HEK293 (cell line): Measurements from ENCODE around the gene COG1.

Source experiments
- CTCF ChIA-PET: fragments of 350-600 bp; formaldehyde crosslinking; extraction: SDS; loops from one replicate; lab custom pipeline; 2021; ENCODE audit warnings: antibody characterized with exemption; lab: Yijun Ruan, JAX
- POLR2A ChIA-PET: fragments of 300-600 bp; formaldehyde crosslinking; extraction: SDS; loops from one replicate; lab custom pipeline; 2020; ENCODE audit warnings: antibody characterized with exemption, inconsistent platforms; lab: Yijun Ruan, JAX
- H3K27ac ChIP-seq: fragments of 200-500 bp; sonication (Bioruptor generic); 2 replicates; pipeline ENCODE4 v1.5.1; 2014; ENCODE audit warnings: low read depth, low read length, control low read depth, inconsistent platforms; ENCODE audit errors: extremely low read depth
- H3K36me3 ChIP-seq, 2 experiments: fragments of 200-500 bp in 1 of 2; sonication (Bioruptor generic) in 1 of 2; 1 replicate in 1 of 2; 2 replicates in 1 of 2; pipeline ENCODE4 v1.5.1; 2014 to 2017; ENCODE audit warnings: inconsistent platforms in 2 of 2, low read length in 2 of 2; ENCODE audit not compliant: control insufficient read depth in 2 of 2, insufficient read depth in 1 of 2
- H3K4me1 ChIP-seq: fragments of 200-500 bp; sonication (Bioruptor generic); 2 replicates; pipeline ENCODE4 v1.5.1; 2014; ENCODE audit warnings: mild to moderate bottlenecking, low read length, inconsistent platforms; ENCODE audit not compliant: control insufficient read depth, insufficient read depth
- H3K4me3 ChIP-seq: 2 replicates; pipeline ENCODE4 v1.5.1; 2011; ENCODE audit warnings: low read depth, mild to moderate bottlenecking, control low read depth, low read length, moderate library complexity
- H3K9me3 ChIP-seq: fragments of 200-500 bp; sonication (Bioruptor generic); 2 replicates; pipeline ENCODE4 v1.5.1; 2014; ENCODE audit warnings: low read depth, low read length, inconsistent platforms; ENCODE audit not compliant: control insufficient read depth, insufficient read depth
- BCL11B ChIP-seq: fragments of 450-650 bp; formaldehyde crosslinking; IDR thresholded peaks from 2 replicates; pipeline ENCODE4 v1.5.1; 2016; ENCODE audit warnings: low read depth, missing biosample characterization, missing genetic modification characterization
- GLIS1 ChIP-seq: fragments of 450-650 bp; formaldehyde crosslinking; IDR thresholded peaks from 2 replicates; pipeline ENCODE4 v1.5.1; 2016; ENCODE audit warnings: missing biosample characterization, missing genetic modification characterization
- GLIS2 ChIP-seq: fragments of 450-650 bp; formaldehyde crosslinking; IDR thresholded peaks from 2 replicates; pipeline ENCODE4 v1.5.1; 2016; ENCODE audit warnings: missing biosample characterization, missing genetic modification characterization
- OSR2 ChIP-seq: fragments of 450-650 bp; formaldehyde crosslinking; IDR thresholded peaks from 2 replicates; pipeline ENCODE4 v1.5.1; 2016; ENCODE audit warnings: missing biosample characterization, missing genetic modification characterization
- PRDM1 ChIP-seq: fragments of 450-650 bp; formaldehyde crosslinking; IDR thresholded peaks from 2 replicates; pipeline ENCODE4; 2016; ENCODE audit warnings: missing biosample characterization, missing genetic modification characterization
- SALL2 ChIP-seq: fragments of 450-650 bp; formaldehyde crosslinking; IDR thresholded peaks from 2 replicates; pipeline ENCODE4 v1.5.0; 2017; ENCODE audit warnings: missing biosample characterization, mild to moderate bottlenecking, missing genetic modification characterization, borderline replicate concordance
- YY1 ChIP-seq: fragments of 450-650 bp; formaldehyde crosslinking; IDR thresholded peaks from 2 replicates; pipeline ENCODE4 v1.5.1; 2018; ENCODE audit warnings: missing biosample characterization, missing genetic modification characterization
- ZBTB8A ChIP-seq: fragments of 450-650 bp; formaldehyde crosslinking; IDR thresholded peaks from 2 replicates; pipeline ENCODE4 v1.5.1; 2016; ENCODE audit warnings: missing biosample characterization, missing genetic modification characterization
- ZNF16 ChIP-seq: fragments of 450-650 bp; formaldehyde crosslinking; IDR thresholded peaks from 2 replicates; pipeline ENCODE4 v1.5.1; 2016; ENCODE audit warnings: low read depth, missing biosample characterization, missing genetic modification characterization
- ZNF174 ChIP-seq: fragments of 450-650 bp; formaldehyde crosslinking; IDR thresholded peaks from 2 replicates; pipeline ENCODE4 v1.5.0; 2017; ENCODE audit warnings: missing biosample characterization, mild to moderate bottlenecking, missing genetic modification characterization
- ZNF274 ChIP-seq, 2 experiments: fragments of 200-500 bp in 1 of 2; fragments of 450-650 bp in 1 of 2; sonication (Bioruptor generic) in 1 of 2; formaldehyde crosslinking in 1 of 2; IDR thresholded peaks; 2 replicates each; pipeline versions ENCODE4 v1.5.1 to v1.6.1; 2014 to 2016; ENCODE audit warnings: borderline replicate concordance in 1 of 2, inconsistent platforms in 1 of 2, low read length in 1 of 2, missing biosample characterization in 1 of 2, missing genetic modification characterization in 1 of 2
- ZNF311 ChIP-seq: fragments of 450-650 bp; formaldehyde crosslinking; IDR thresholded peaks from 2 replicates; pipeline ENCODE4 v1.5.1; 2017; ENCODE audit warnings: missing biosample characterization, missing genetic modification characterization, borderline replicate concordance
- ZNF521 ChIP-seq: fragments of 450-650 bp; formaldehyde crosslinking; IDR thresholded peaks from 2 replicates; pipeline ENCODE4 v1.5.1; 2017; ENCODE audit warnings: missing biosample characterization, mild to moderate bottlenecking, missing genetic modification characterization
- ZNF530 ChIP-seq: fragments of 450-650 bp; formaldehyde crosslinking; IDR thresholded peaks from 2 replicates; pipeline ENCODE4 v1.5.1; 2016; ENCODE audit warnings: low read depth, missing biosample characterization, missing genetic modification characterization
- ZNF544 ChIP-seq: fragments of 450-650 bp; formaldehyde crosslinking; IDR thresholded peaks from 2 replicates; pipeline ENCODE4 v1.5.0; 2017; ENCODE audit warnings: missing biosample characterization, missing genetic modification characterization
- ZNF548 ChIP-seq: fragments of 450-650 bp; formaldehyde crosslinking; IDR thresholded peaks from 2 replicates; pipeline ENCODE4 v1.5.1; 2016; ENCODE audit warnings: missing biosample characterization, missing genetic modification characterization
- ZNF561 ChIP-seq: fragments of 450-650 bp; IDR thresholded peaks from 2 replicates; pipeline ENCODE4 v1.5.1; 2018; ENCODE audit warnings: missing biosample characterization, missing genetic modification characterization, borderline replicate concordance
- ZNF571 ChIP-seq: fragments of 450-650 bp; formaldehyde crosslinking; IDR thresholded peaks from 2 replicates; pipeline ENCODE4 v1.5.0; 2017; ENCODE audit warnings: missing biosample characterization, missing genetic modification characterization
- ZNF621 ChIP-seq: fragments of 450-650 bp; formaldehyde crosslinking; IDR thresholded peaks from 2 replicates; pipeline ENCODE4 v1.5.1; 2017; ENCODE audit warnings: missing biosample characterization, missing genetic modification characterization
- ZNF660 ChIP-seq: fragments of 450-650 bp; IDR thresholded peaks from 2 replicates; pipeline ENCODE4 v1.5.1; 2018; ENCODE audit warnings: missing biosample characterization, mild to moderate bottlenecking, missing genetic modification characterization
- ZNF677 ChIP-seq: fragments of 450-650 bp; IDR thresholded peaks from 2 replicates; pipeline ENCODE4 v1.5.0; 2018; ENCODE audit warnings: missing biosample characterization, mild to moderate bottlenecking, missing genetic modification characterization, moderate library complexity
- ZNF843 ChIP-seq: fragments of 450-650 bp; formaldehyde crosslinking; IDR thresholded peaks from 2 replicates; pipeline ENCODE4 v1.5.1; 2016; ENCODE audit warnings: missing biosample characterization, missing genetic modification characterization
- ZSCAN23 ChIP-seq: fragments of 450-650 bp; formaldehyde crosslinking; IDR thresholded peaks from 2 replicates; pipeline ENCODE4 v1.5.1; 2016; ENCODE audit warnings: missing biosample characterization, missing genetic modification characterization
- ZXDB ChIP-seq: fragments of 450-650 bp; formaldehyde crosslinking; IDR thresholded peaks from 2 replicates; pipeline ENCODE4 v1.5.1; 2016; ENCODE audit warnings: missing biosample characterization, missing genetic modification characterization
- TF ChIP-seq, protein P1 (sequence below): fragments of 450-650 bp; formaldehyde crosslinking; IDR thresholded peaks from 2 replicates; pipeline ENCODE4 v1.5.1; 2017; ENCODE audit warnings: missing biosample characterization, missing genetic modification characterization
- TF ChIP-seq, protein P2 (sequence below): fragments of 450-650 bp; formaldehyde crosslinking; IDR thresholded peaks from 2 replicates; pipeline ENCODE4 v1.5.1; 2016; ENCODE audit warnings: missing biosample characterization, missing genetic modification characterization
- TF ChIP-seq, protein P3 (sequence below): fragments of 450-650 bp; formaldehyde crosslinking; IDR thresholded peaks from 2 replicates; pipeline ENCODE4 v1.5.1; 2017; ENCODE audit warnings: missing biosample characterization, missing genetic modification characterization
- TF ChIP-seq, protein P4 (sequence below): fragments of 450-650 bp; IDR thresholded peaks from 2 replicates; pipeline ENCODE4 v1.5.1; 2018; ENCODE audit warnings: missing biosample characterization, mild to moderate bottlenecking, missing genetic modification characterization
- TF ChIP-seq, protein P5 (sequence below): fragments of 450-650 bp; formaldehyde crosslinking; IDR thresholded peaks from 2 replicates; pipeline ENCODE4 v1.5.1; 2016; ENCODE audit warnings: missing biosample characterization, missing genetic modification characterization, low read depth

The COG1 gene

DNA sequence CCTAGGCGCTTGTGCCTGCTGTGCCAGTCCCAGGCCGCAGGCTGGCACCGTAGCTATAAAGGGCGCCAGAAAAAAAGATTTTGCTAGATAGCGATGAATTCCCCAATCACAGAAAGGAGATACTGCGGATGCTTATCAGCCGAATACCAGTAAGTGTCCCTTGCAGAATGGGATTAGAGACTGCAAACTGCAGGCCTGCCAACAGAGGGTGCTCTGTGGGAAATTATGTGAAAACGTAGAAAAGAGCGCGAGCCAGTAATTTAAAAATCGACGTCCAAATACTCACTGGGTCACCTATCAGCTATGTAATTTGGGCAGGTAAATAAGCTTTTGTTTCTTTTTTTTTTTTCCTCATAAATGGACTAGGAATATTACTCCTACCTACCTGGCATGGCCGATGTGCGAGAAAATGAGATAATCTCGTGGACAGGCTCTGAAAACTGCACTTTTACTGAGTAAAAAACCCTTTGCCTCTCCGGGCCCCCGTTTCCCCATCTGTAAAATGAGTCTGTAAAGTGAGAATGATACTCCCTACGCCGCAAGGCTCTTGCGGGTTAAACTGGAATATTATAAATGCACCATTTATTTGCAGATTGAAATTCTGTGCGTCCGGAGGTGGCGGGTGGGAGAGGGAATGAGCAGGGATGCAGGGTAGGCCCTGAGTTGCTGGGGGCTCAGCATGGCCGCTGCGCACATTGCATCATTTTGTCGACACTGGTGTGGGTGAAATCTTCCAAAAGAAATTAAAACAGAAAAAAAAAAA, 1.2 kb upstream of the COG1 start (continued):
- TF ChIP-seq, protein P1, sequence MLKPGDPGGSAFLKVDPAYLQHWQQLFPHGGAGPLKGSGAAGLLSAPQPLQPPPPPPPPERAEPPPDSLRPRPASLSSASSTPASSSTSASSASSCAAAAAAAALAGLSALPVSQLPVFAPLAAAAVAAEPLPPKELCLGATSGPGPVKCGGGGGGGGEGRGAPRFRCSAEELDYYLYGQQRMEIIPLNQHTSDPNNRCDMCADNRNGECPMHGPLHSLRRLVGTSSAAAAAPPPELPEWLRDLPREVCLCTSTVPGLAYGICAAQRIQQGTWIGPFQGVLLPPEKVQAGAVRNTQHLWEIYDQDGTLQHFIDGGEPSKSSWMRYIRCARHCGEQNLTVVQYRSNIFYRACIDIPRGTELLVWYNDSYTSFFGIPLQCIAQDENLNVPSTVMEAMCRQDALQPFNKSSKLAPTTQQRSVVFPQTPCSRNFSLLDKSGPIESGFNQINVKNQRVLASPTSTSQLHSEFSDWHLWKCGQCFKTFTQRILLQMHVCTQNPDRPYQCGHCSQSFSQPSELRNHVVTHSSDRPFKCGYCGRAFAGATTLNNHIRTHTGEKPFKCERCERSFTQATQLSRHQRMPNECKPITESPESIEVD (tag by site-specific recombination), result no peak
- TF ChIP-seq OSR2 (no peak), SALL2 (no peak), YY1 (tag by site-specific recombination) (peak; percentile 62; the same call in 1 of the 2 replicates), ZNF16 (tag by site-specific recombination) (no peak), PRDM1 (tag by site-specific recombination) (0 out of 2 replicates have a peak, but pooled peaks have one; percentile 13), ZNF174 (tag by site-specific recombination) (no peak), ZNF677 (no peak), ZNF843 (tag by site-specific recombination) (0 out of 2 replicates have a peak, but pooled peaks have one; percentile 5), BCL11B (tag by site-specific recombination) (no peak), ZNF544 (tag by site-specific recombination) (no peak), ZNF274 (IDR thresholded peaks at IDR 0.05; ENCODE audit: low read length) (no peak), ZNF274 (tag by site-specific recombination; IDR thresholded peaks at IDR 0.05; ENCODE audit: borderline replicate concordance) (no peak), ZNF311 (no peak), ZNF561 (no peak), ZNF621 (tag by site-specific recombination) (no peak)
- TF ChIP-seq, protein P2, sequence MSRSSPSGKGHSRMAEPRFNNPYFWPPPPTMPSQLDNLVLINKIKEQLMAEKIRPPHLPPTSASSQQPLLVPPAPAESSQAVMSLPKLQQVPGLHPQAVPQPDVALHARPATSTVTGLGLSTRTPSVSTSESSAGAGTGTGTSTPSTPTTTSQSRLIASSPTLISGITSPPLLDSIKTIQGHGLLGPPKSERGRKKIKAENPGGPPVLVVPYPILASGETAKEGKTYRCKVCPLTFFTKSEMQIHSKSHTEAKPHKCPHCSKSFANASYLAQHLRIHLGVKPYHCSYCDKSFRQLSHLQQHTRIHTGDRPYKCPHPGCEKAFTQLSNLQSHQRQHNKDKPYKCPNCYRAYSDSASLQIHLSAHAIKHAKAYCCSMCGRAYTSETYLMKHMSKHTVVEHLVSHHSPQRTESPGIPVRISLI (tag by site-specific recombination), result no peak

DNA sequence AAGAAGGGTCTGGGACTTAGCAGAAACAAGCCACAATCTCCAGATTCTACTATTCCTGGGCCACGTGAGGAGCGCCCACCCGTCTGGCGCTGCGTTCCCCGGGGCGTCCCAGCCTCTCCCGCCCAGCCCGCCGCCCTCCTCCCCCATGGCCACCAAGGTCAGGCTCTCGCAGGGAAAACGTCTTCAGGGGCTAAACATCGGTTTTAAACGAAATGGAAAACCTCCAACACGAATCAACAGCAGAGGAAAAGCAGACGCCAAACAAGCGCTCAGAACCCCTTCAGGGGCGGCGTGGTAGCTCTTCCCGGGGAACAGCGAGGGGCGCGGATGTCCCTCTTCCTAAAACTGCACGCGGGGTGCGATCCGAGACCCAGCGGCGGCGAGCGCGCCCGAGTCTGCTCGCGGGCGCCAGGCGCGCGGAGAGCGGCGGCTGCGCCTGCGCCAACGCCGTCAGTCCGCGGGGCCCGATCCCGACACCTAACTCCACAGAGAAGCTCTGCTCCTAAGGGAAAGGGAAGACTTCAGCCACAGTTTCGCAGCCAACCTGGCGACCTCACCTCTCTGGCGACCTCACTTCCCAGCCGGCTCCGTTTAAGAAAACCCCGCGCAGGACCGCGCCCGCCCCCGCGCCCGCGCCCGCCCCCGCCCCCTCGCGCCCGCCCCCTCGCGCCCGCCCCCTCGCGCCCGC, 505 bp upstream of the COG1 start:
- H3K4me1 ChIP-seq, result peaks cover 5% of the 10 kb centered on the region; the same call in 1 of the 2 replicates
- peaks cover 11 to 15% of the 10 kb centered on the region in 2 experiments for H3K36me3 ChIP-seq
- peak overlapping the region; percentile 75 for H3K4me3 ChIP-seq
- CTCF ChIA-PET, result interaction anchor here (0.6 to 9.5 kb wide), 23 partner anchors 9 to 635 kb away, joined by 3 to 206 read pairs (median 4); a partner anchor contains a TSS
- H3K27ac ChIP-seq, result peak overlapping the region; percentile 98
- H3K9me3 ChIP-seq, result no peaks in the 10 kb centered on the region
- POLR2A ChIA-PET, result interaction anchor here (1.0 to 4.5 kb wide), 5 partner anchors 27 to 452 kb away, joined by 3 to 23 read pairs (median 4); partner anchors contain the start of genes SDK2 and SSTR2
- TF ChIP-seq GLIS2 (tag by site-specific recombination), result peak; percentile 27; the same call in 1 of the 2 replicates
- 0 out of 2 replicates have a peak, but pooled peaks have one; percentile 2 for TF ChIP-seq ZNF843 (tag by site-specific recombination)
- peak; percentile 5; the same call in 1 of the 2 replicates for TF ChIP-seq ZXDB (tag by site-specific recombination)
- no peak for TF ChIP-seq ZNF521 (tag by site-specific recombination)
- TF ChIP-seq GLIS1 (tag by site-specific recombination), result 0 out of 2 replicates have a peak, but pooled peaks have one; percentile 11
- TF ChIP-seq ZNF548, result no peak
- TF ChIP-seq ZNF561, result 0 out of 2 replicates have a peak, but pooled peaks have one; percentile 16
- no peak for TF ChIP-seq ZNF571 (tag by site-specific recombination)
- TF ChIP-seq, protein P3, sequence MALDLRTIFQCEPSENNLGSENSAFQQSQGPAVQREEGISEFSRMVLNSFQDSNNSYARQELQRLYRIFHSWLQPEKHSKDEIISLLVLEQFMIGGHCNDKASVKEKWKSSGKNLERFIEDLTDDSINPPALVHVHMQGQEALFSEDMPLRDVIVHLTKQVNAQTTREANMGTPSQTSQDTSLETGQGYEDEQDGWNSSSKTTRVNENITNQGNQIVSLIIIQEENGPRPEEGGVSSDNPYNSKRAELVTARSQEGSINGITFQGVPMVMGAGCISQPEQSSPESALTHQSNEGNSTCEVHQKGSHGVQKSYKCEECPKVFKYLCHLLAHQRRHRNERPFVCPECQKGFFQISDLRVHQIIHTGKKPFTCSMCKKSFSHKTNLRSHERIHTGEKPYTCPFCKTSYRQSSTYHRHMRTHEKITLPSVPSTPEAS (tag by site-specific recombination), result no peak
- TF ChIP-seq, protein P4, sequence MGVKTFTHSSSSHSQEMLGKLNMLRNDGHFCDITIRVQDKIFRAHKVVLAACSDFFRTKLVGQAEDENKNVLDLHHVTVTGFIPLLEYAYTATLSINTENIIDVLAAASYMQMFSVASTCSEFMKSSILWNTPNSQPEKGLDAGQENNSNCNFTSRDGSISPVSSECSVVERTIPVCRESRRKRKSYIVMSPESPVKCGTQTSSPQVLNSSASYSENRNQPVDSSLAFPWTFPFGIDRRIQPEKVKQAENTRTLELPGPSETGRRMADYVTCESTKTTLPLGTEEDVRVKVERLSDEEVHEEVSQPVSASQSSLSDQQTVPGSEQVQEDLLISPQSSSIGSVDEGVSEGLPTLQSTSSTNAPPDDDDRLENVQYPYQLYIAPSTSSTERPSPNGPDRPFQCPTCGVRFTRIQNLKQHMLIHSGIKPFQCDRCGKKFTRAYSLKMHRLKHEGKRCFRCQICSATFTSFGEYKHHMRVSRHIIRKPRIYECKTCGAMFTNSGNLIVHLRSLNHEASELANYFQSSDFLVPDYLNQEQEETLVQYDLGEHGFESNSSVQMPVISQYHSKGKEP (tag by site-specific recombination), result peak; percentile 18; the same call in 1 of the 2 replicates
- peak; percentile 87 for TF ChIP-seq ZBTB8A (tag by site-specific recombination)
- TF ChIP-seq ZNF530, result no peak
- peak; percentile 54 for TF ChIP-seq ZNF660 (tag by site-specific recombination)
- TF ChIP-seq ZSCAN23 (tag by site-specific recombination), result no peak
- TF ChIP-seq, protein P5, sequence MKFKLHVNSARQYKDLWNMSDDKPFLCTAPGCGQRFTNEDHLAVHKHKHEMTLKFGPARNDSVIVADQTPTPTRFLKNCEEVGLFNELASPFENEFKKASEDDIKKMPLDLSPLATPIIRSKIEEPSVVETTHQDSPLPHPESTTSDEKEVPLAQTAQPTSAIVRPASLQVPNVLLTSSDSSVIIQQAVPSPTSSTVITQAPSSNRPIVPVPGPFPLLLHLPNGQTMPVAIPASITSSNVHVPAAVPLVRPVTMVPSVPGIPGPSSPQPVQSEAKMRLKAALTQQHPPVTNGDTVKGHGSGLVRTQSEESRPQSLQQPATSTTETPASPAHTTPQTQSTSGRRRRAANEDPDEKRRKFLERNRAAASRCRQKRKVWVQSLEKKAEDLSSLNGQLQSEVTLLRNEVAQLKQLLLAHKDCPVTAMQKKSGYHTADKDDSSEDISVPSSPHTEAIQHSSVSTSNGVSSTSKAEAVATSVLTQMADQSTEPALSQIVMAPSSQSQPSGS (tag by site-specific recombination), result no peak
